ENCODE data around the gene CCDC198.

Gene CCDC198
- 0 to 1.8 (median 0) reads per million in 17 experiments for total RNA-seq

GRCh38 chr14:57493467-57494181, at the start of gene CCDC198:
TSS of gene CCDC198 (minus strand) at chr14:57493857. CDS start at chr14:57493715, 142 bp downstream.
- no peak for DNase-seq

- peak in 3 of 4 experiments; percentile 6 to 13 (median 7) for DNase-seq
Measured at GRCh38 chr14:57533214-57533613, 39.6 kb upstream of the CCDC198 start.

GRCh38 chr14:57530571-57530970, 36.9 kb upstream of the CCDC198 start:
- no peak for DNase-seq

GRCh38 chr14:57526942-57527341, 33.3 kb upstream of the CCDC198 start:
- no peak for DNase-seq

- DNase-seq = no peak
Measured at GRCh38 chr14:57519043-57519442, 25.4 kb upstream of the CCDC198 start.

GRCh38 chr14:57512220-57512619, 18.6 kb upstream of the CCDC198 start:
- no peak for DNase-seq

- DNase-seq = no peak
Measured at GRCh38 chr14:57508756-57509155, 15.1 kb upstream of the CCDC198 start.

- DNase-seq = no peak
Measured at GRCh38 chr14:57502586-57503254, 9.1 kb upstream of the CCDC198 start.

GRCh38 chr14:57501039-57501557, 7.4 kb upstream of the CCDC198 start:
- DNase-seq = no peak

GRCh38 chr14:57498659-57499058, 5.0 kb upstream of the CCDC198 start:
- no peak for DNase-seq

GRCh38 chr14:57498035-57498434, 4.4 kb upstream of the CCDC198 start:
- no peak for DNase-seq

- no peak for DNase-seq
Measured at GRCh38 chr14:57495416-57495815, 1.8 kb upstream of the CCDC198 start.

GRCh38 chr14:57492859-57493258, 798 bp downstream of the CCDC198 start:
- no peak for DNase-seq

GRCh38 chr14:57491640-57492039, 2.0 kb downstream of the CCDC198 start:
- no peak for DNase-seq

- no peak for DNase-seq
Measured at GRCh38 chr14:57487771-57488170, 5.9 kb downstream of the CCDC198 start.

- DNase-seq = peak; percentile 10 to 38 (median 22)
Measured at GRCh38 chr14:57486767-57487379, 6.8 kb downstream of the CCDC198 start.

GRCh38 chr14:57485635-57486034, 8.0 kb downstream of the CCDC198 start:
- DNase-seq = no peak

- DNase-seq = no peak
Measured at GRCh38 chr14:57482120-57482519, 11.5 kb downstream of the CCDC198 start.

- DNase-seq = no peak
Measured at GRCh38 chr14:57480051-57480450, 13.6 kb downstream of the CCDC198 start.

- no peak for DNase-seq
Measured at GRCh38 chr14:57479197-57479596, 14.5 kb downstream of the CCDC198 start.

- DNase-seq = no peak
Measured at GRCh38 chr14:57478050-57478449, 15.6 kb downstream of the CCDC198 start.

- DNase-seq = no peak
Measured at GRCh38 chr14:57470909-57471308, 22.7 kb downstream of the CCDC198 start.

GRCh38 chr14:57464008-57464730, 29.5 kb downstream of the CCDC198 start:
- DNase-seq = no peak
